Panc1 (cell line): ENCODE data around the gene KDM5A. TPM values are rescaled to one million over a fixed set of nuclear protein-coding genes. Genes with fewer than 3 reads are reported as not detected.

ENCODE experiments used
- ATAC-seq: fragments of 200-7000 bp; cut with Tn5 transposase; 2 replicates; pipeline ENCODE4 v1.9.1; 2020; ENCODE audit warnings: mild to moderate bottlenecking, moderate library complexity
- BruUV-seq: library from RNA; stranded (reverse); fragments of 400-500 nt; replicated peaks from 2 replicates; lab custom pipeline; 2021; lab: Mats Ljungman, UMichigan
- CTCF ChIA-PET: fragments of 300-600 bp; sonication (Branson Sonifier 250); formaldehyde crosslinking; loops from one replicate; lab custom pipeline; 2022; ENCODE audit warnings: antibody characterized with exemption; lab: Charles Lee
- POLR2A ChIA-PET: fragments of 300-600 bp; sonication (Branson Sonifier 250); formaldehyde crosslinking; loops from one replicate; lab custom pipeline; 2022; ENCODE audit warnings: antibody characterized with exemption; lab: Charles Lee
- DNase-seq: peaks from one replicate; pipeline ENCODE4 v3.0.0-alpha.2; 2010; ENCODE audit warnings: low read depth, low spot score
- H3K27ac ChIP-seq: 2 replicates; pipeline ENCODE4 v1.5.1; 2011; ENCODE audit warnings: mild to moderate bottlenecking, low read length, inconsistent platforms
- H3K27me3 ChIP-seq: fragments of 200-500 bp; sonication (Bioruptor generic); 2 replicates; pipeline ENCODE4 v1.6.0; 2014; ENCODE audit warnings: low read length, inconsistent platforms; ENCODE audit not compliant: control insufficient read depth, insufficient read depth
- H3K36me3 ChIP-seq: fragments of 200-500 bp; sonication (Bioruptor generic); 2 replicates; pipeline ENCODE4 v1.5.1; 2014; ENCODE audit warnings: inconsistent platforms, mild to moderate bottlenecking, low read length, moderate library complexity; ENCODE audit not compliant: control insufficient read depth, insufficient read depth
- H3K4me1 ChIP-seq: 2 replicates; pipeline ENCODE4 v1.5.1; 2011; ENCODE audit warnings: inconsistent platforms, mild to moderate bottlenecking, low read length, moderate library complexity; ENCODE audit not compliant: control insufficient read depth, insufficient read depth
- H3K4me3 ChIP-seq, 2 experiments: 2 replicates each; pipeline ENCODE4 v1.5.1; 2011 to 2012; ENCODE audit warnings: low read depth in 2 of 2, low read length in 2 of 2, mild to moderate bottlenecking in 2 of 2, inconsistent platforms in 1 of 2, moderate library complexity in 1 of 2
- H3K9me3 ChIP-seq: fragments of 200-500 bp; sonication (Bioruptor generic); 2 replicates; pipeline ENCODE4 v1.5.1; 2014; ENCODE audit warnings: low read depth, mild to moderate bottlenecking, inconsistent platforms, low read length, moderate library complexity; ENCODE audit not compliant: control insufficient read depth, insufficient read depth
- POLR2AphosphoS5 ChIP-seq: IDR thresholded peaks from 2 replicates; pipeline ENCODE4 v1.6.1; 2012; ENCODE audit warnings: mild to moderate bottlenecking, low read depth, low read length, moderate library complexity
- SIN3A ChIP-seq: IDR thresholded peaks from 2 replicates; pipeline ENCODE4 v1.6.1; 2012; ENCODE audit warnings: low read depth, mild to moderate bottlenecking, low read length, moderate library complexity, borderline replicate concordance; ENCODE audit not compliant: insufficient read depth
- TCF7L2 ChIP-seq: IDR thresholded peaks from 2 replicates; pipeline ENCODE4 v1.6.1; 2011; ENCODE audit warnings: mild to moderate bottlenecking, low read depth, low read length, inconsistent platforms
- in situ Hi-C: cut with HindIII; loops from 2 replicates; pipeline ENCODE4 v1.10.0; 2016; ENCODE audit warnings: low sequenced_read_pairs, low pct_unique_long_range_greater_than_20kb
- intact Hi-C: fragments of 100-400 bp; cut with micrococcal nuclease; formaldehyde crosslinking; loops from one replicate; pipeline ENCODE4 v1.10.0; 2022; ENCODE audit not compliant: unreplicated experiment
- total RNA-seq: library from RNA; stranded (reverse); gene quantifications from one replicate; pipeline ENCODE4 v1.2.1, GENCODE V29; 2021; ENCODE audit not compliant: unreplicated experiment
- TF ChIP-seq, protein P1 (sequence below): fragments of 450-650 bp; IDR thresholded peaks from 2 replicates; pipeline ENCODE4 v1.5.1; 2017; ENCODE audit warnings: mild to moderate bottlenecking
- TF ChIP-seq, protein P2 (sequence below), 2 experiments: IDR thresholded peaks; 2 replicates each; pipeline ENCODE4 v1.6.1; 2011 to 2012; ENCODE audit warnings: low read depth in 2 of 2, control low read depth in 1 of 2, low read length in 1 of 2, mild to moderate bottlenecking in 1 of 2, moderate library complexity in 1 of 2; ENCODE audit not compliant: insufficient read depth in 1 of 2

KDM5A gene
- total RNA-seq, 1 experiment from 2014 or later = 49.0 TPM

DNA sequence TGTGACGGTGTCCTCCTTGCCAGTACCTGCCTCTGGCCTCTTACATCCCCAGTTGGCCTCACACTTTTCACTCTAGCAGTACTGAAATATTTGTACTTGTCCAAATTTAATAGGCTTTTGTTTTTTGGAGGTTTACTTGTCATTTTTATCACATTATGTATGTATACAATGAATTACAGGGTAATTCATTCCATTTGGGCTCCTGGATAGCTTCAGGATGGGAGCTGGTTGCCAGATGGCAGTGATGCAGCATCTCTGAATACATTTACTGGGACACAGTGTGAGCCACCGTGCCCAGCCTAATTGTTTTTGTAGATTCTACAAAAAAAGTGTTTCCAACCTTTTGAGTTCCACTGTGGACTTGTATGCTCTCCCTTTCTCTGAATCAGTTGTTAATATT lies 25.7 kb upstream of the KDM5A start:
- no TSS peak for BruUV-seq
- no peak for DNase-seq
- no peak for ATAC-seq
- Histone ChIP-seq H3K27ac (no peak overlapping the region), H3K36me3 (no peaks in the 10 kb centered on the region; the same call in 1 of the 2 replicates), H3K4me1 (no peaks in the 10 kb centered on the region), H3K4me3 (no peak overlapping the region), H3K27me3 (no peaks in the 10 kb centered on the region), H3K9me3 (no peaks in the 10 kb centered on the region)
- in situ Hi-C loops (no loop called here), intact Hi-C loops (no loop called here)
- CTCF ChIA-PET = no interaction called here
- TF ChIP-seq, protein P1, sequence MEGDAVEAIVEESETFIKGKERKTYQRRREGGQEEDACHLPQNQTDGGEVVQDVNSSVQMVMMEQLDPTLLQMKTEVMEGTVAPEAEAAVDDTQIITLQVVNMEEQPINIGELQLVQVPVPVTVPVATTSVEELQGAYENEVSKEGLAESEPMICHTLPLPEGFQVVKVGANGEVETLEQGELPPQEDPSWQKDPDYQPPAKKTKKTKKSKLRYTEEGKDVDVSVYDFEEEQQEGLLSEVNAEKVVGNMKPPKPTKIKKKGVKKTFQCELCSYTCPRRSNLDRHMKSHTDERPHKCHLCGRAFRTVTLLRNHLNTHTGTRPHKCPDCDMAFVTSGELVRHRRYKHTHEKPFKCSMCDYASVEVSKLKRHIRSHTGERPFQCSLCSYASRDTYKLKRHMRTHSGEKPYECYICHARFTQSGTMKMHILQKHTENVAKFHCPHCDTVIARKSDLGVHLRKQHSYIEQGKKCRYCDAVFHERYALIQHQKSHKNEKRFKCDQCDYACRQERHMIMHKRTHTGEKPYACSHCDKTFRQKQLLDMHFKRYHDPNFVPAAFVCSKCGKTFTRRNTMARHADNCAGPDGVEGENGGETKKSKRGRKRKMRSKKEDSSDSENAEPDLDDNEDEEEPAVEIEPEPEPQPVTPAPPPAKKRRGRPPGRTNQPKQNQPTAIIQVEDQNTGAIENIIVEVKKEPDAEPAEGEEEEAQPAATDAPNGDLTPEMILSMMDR = no peak
- TF ChIP-seq POLR2AphosphoS5 (no peak), TCF7L2 (no peak), SIN3A (no peak)
- TF ChIP-seq, protein P2, sequence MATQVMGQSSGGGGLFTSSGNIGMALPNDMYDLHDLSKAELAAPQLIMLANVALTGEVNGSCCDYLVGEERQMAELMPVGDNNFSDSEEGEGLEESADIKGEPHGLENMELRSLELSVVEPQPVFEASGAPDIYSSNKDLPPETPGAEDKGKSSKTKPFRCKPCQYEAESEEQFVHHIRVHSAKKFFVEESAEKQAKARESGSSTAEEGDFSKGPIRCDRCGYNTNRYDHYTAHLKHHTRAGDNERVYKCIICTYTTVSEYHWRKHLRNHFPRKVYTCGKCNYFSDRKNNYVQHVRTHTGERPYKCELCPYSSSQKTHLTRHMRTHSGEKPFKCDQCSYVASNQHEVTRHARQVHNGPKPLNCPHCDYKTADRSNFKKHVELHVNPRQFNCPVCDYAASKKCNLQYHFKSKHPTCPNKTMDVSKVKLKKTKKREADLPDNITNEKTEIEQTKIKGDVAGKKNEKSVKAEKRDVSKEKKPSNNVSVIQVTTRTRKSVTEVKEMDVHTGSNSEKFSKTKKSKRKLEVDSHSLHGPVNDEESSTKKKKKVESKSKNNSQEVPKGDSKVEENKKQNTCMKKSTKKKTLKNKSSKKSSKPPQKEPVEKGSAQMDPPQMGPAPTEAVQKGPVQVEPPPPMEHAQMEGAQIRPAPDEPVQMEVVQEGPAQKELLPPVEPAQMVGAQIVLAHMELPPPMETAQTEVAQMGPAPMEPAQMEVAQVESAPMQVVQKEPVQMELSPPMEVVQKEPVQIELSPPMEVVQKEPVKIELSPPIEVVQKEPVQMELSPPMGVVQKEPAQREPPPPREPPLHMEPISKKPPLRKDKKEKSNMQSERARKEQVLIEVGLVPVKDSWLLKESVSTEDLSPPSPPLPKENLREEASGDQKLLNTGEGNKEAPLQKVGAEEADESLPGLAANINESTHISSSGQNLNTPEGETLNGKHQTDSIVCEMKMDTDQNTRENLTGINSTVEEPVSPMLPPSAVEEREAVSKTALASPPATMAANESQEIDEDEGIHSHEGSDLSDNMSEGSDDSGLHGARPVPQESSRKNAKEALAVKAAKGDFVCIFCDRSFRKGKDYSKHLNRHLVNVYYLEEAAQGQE (IDR thresholded peaks at IDR 0.05; ENCODE audit: insufficient read depth in 1 of 2, low read depth in 2 of 2, low read length in 1 of 2) = no peak
- POLR2A ChIA-PET = no interaction called here

DNA sequence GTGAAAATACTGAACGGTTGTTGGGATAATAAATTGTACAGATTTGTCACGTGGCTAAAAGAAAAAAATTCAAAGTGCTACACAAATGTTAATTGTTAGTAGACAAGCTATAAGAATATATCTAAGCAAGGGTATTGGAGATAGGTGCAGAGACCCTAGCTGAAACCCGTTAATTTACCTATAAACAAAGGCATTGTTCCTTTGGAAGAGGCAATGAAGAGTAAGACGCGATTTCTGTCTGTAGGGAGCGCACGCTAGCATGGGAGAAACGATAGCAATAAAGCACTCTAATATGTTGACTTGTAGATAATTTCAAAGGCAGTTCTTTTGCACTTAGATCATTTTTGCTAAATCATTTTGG lies 12.9 kb upstream of the KDM5A start:
- ATAC-seq = no peak
- TSS peak; percentile 89 for BruUV-seq

More for the DNA sequence above, 12.9 kb upstream of the KDM5A start:
- ChIA-PET POLR2A (interaction anchor here (0.6 kb wide), 1 partner anchor 76 kb away, joined by 4 read pairs; no protein-coding TSS in a partner anchor), CTCF (interaction anchor here (1.0 kb wide), 1 partner anchor 170 kb away, joined by 3 read pairs; no protein-coding TSS in a partner anchor)
- peak overlapping the region; percentile 83 for H3K27ac ChIP-seq
- H3K27me3 ChIP-seq = no peaks in the 10 kb centered on the region
- intact Hi-C loops (no loop called here), in situ Hi-C loops (no loop called here)
- peaks cover 5% of the 10 kb centered on the region; the same call in 1 of the 2 replicates for H3K36me3 ChIP-seq
- H3K9me3 ChIP-seq = no peaks in the 10 kb centered on the region
- DNase-seq = no peak
- no peak for TF ChIP-seq TCF7L2
- TF ChIP-seq, protein P2 (IDR thresholded peaks at IDR 0.05; ENCODE audit: insufficient read depth in 1 of 2, low read depth in 2 of 2, low read length in 1 of 2) = no peak
- TF ChIP-seq, protein P1 = no peak
- no peak for TF ChIP-seq POLR2AphosphoS5
- TF ChIP-seq SIN3A = no peak
- H3K4me1 ChIP-seq = peaks cover 8% of the 10 kb centered on the region
- peak overlapping the region; percentile 95 to 98 for H3K4me3 ChIP-seq
